A673 (cell line): ENCODE results near the gene MTERF4. TPM values are rescaled to one million over a fixed set of nuclear protein-coding genes. Genes with fewer than 3 reads are reported as not detected.

Experiments used
- BruUV-seq: library from RNA; stranded (reverse); fragments of 400-500 nt; replicated peaks from 2 replicates; lab custom pipeline; 2021; lab: Mats Ljungman, UMichigan
- CTCF ChIA-PET: fragments of 300-600 bp; sonication (Branson Sonifier 250); formaldehyde crosslinking; loops from one replicate; lab custom pipeline; 2022; ENCODE audit warnings: antibody characterized with exemption; lab: Charles Lee
- POLR2A ChIA-PET: fragments of 300-600 bp; sonication (Branson Sonifier 250); formaldehyde crosslinking; loops from one replicate; lab custom pipeline; 2022; ENCODE audit warnings: antibody characterized with exemption; ENCODE audit not compliant: low non-redundant PET; lab: Charles Lee
- DNase-seq: peaks from one replicate; pipeline ENCODE4 v3.0.0-alpha.2; 2015; ENCODE audit warnings: low spot score
- H3K27ac ChIP-seq: fragments of 200-600 bp; sonication (generic); 2 replicates; pipeline ENCODE4 v1.5.1; 2016; ENCODE audit warnings: mixed run types, low read depth, mild to moderate bottlenecking, mixed read lengths, antibody characterized with exemption, low read length; ENCODE audit not compliant: poor library complexity, severe bottlenecking
- H3K27me3 ChIP-seq: fragments of 200-600 bp; sonication (generic); replicated peaks from 2 replicates; pipeline ENCODE4 v1.6.1; 2017; ENCODE audit warnings: mixed run types, low read depth, mild to moderate bottlenecking, mixed read lengths, antibody characterized with exemption, low read length; ENCODE audit not compliant: insufficient read depth, poor library complexity
- H3K36me3 ChIP-seq: fragments of 200-600 bp; sonication (generic); 2 replicates; pipeline ENCODE4 v1.6.1; 2016; ENCODE audit warnings: mixed run types, mild to moderate bottlenecking, mixed read lengths, antibody characterized with exemption, low read length; ENCODE audit not compliant: insufficient read depth, poor library complexity, severe bottlenecking
- H3K4me1 ChIP-seq: fragments of 200-600 bp; sonication (generic); 2 replicates; pipeline ENCODE4 v1.6.1; 2017; ENCODE audit warnings: mixed run types, mild to moderate bottlenecking, mixed read lengths, antibody characterized with exemption, low read length; ENCODE audit not compliant: insufficient read depth, poor library complexity, severe bottlenecking
- H3K4me3 ChIP-seq: fragments of 200-600 bp; sonication (generic); 2 replicates; pipeline ENCODE4 v1.5.1; 2016; ENCODE audit warnings: low read depth, mixed run types, mild to moderate bottlenecking, mixed read lengths, low read length; ENCODE audit not compliant: poor library complexity, severe bottlenecking
- H3K9me3 ChIP-seq: fragments of 200-600 bp; sonication (generic); 2 replicates; pipeline ENCODE4 v1.6.1; 2016; ENCODE audit warnings: mixed run types, low read depth, mild to moderate bottlenecking, mixed read lengths, antibody characterized with exemption, low read length; ENCODE audit not compliant: poor library complexity, severe bottlenecking
- EZH2 ChIP-seq: fragments of 200-600 bp; sonication (generic); IDR thresholded peaks from 2 replicates; pipeline ENCODE4 v1.6.1; 2017; ENCODE audit warnings: borderline replicate concordance, low read depth, mild to moderate bottlenecking, mixed read lengths, antibody characterized with exemption, low read length; ENCODE audit not compliant: poor library complexity, severe bottlenecking
- intact Hi-C: fragments of 100-400 bp; cut with micrococcal nuclease; formaldehyde crosslinking; loops from one replicate; pipeline ENCODE4 v1.10.0; 2022; ENCODE audit not compliant: unreplicated experiment
- total RNA-seq: library from RNA; stranded (reverse); gene quantifications from 2 replicates; pipeline ENCODE4 v1.2.3, GENCODE V29; 2021
- TF ChIP-seq, protein P1 (sequence below): fragments of 300-800, 200-600 bp; sonication (generic); conservative IDR thresholded peaks from 2 replicates; pipeline ENCODE4 v1.5.1; 2017; ENCODE audit warnings: low read depth, mild to moderate bottlenecking, antibody characterized with exemption, low read length, moderate library complexity, mixed read lengths

MTERF4 gene
- total RNA-seq, 1 experiment from 2014 or later = 39.8 TPM

DNA sequence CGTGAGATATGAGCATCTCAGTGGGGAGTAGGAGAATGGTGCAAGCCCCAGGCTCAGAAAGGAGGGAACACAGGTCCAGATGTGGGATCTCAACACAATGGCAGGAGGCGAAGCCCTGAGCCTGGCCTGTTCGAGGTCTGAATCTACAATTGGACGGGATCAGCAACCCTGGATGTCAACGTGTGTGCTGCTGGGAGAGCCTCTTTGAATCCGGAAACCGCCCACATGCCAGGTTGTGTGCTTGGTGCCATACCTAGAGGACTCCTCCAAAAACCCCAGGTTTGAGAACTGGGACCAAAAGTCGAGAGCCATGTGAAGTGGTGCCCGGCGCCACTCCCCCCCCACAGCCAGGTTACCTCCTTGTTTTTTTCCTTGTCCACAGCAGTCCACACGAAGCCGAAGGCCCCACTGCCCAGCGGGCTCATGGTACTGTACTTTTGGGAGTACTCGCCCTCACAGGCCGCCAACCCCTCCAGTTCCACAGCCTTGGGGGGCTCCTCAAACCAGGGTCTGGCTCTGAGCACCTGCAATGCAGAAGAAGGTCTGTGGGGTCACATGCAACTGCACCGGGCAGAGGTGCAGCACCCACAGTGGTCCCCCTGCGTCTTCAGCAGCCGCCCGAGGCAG is 20.4 kb upstream of the MTERF4 start:
- TF ChIP-seq EZH2 = no peak
- TF ChIP-seq, protein P1, sequence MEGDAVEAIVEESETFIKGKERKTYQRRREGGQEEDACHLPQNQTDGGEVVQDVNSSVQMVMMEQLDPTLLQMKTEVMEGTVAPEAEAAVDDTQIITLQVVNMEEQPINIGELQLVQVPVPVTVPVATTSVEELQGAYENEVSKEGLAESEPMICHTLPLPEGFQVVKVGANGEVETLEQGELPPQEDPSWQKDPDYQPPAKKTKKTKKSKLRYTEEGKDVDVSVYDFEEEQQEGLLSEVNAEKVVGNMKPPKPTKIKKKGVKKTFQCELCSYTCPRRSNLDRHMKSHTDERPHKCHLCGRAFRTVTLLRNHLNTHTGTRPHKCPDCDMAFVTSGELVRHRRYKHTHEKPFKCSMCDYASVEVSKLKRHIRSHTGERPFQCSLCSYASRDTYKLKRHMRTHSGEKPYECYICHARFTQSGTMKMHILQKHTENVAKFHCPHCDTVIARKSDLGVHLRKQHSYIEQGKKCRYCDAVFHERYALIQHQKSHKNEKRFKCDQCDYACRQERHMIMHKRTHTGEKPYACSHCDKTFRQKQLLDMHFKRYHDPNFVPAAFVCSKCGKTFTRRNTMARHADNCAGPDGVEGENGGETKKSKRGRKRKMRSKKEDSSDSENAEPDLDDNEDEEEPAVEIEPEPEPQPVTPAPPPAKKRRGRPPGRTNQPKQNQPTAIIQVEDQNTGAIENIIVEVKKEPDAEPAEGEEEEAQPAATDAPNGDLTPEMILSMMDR = no peak
- no peak overlapping the region for H3K27ac ChIP-seq
- H3K4me1 ChIP-seq = no peaks in the 10 kb centered on the region
- H3K27me3 ChIP-seq = no peaks in the 10 kb centered on the region
- BruUV-seq = no TSS peak
- intact Hi-C loops = no loop called here
- ChIA-PET POLR2A (no interaction called here), CTCF (no interaction called here)
- H3K4me3 ChIP-seq = no peak overlapping the region
- H3K36me3 ChIP-seq = peaks cover 11% of the 10 kb centered on the region
- H3K9me3 ChIP-seq = no peaks in the 10 kb centered on the region
- no peak for DNase-seq

DNA sequence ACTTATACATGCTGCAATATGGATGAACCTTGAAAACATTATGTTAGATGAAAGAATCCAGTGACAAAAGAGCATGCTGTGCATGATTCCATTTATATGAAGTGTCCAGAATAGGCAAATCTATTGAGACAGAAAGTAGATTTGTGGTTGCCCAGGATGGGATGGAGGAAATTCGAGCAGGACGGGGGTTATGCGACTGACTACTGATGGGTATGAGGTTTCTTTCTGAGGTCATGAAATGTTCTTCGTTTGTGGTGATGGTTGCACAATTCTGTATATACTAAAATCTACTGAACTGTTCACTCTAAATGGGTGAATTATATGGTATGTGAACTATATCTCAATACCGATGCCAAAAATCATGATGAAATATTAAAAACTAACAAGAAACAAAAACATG is 18.9 kb upstream of the MTERF4 start:
- BruUV-seq = no TSS peak
- no peak overlapping the region for H3K4me3 ChIP-seq
- intact Hi-C loops = no loop called here
- no peaks in the 10 kb centered on the region for H3K27me3 ChIP-seq
- DNase-seq = no peak
- peaks cover 16% of the 10 kb centered on the region for H3K36me3 ChIP-seq
- H3K4me1 ChIP-seq = no peaks in the 10 kb centered on the region
- no peak overlapping the region for H3K27ac ChIP-seq
- CTCF ChIA-PET = no interaction called here
- POLR2A ChIA-PET = no interaction called here
- TF ChIP-seq EZH2 = no peak
- TF ChIP-seq, protein P1 = no peak
- H3K9me3 ChIP-seq = no peaks in the 10 kb centered on the region

DNA sequence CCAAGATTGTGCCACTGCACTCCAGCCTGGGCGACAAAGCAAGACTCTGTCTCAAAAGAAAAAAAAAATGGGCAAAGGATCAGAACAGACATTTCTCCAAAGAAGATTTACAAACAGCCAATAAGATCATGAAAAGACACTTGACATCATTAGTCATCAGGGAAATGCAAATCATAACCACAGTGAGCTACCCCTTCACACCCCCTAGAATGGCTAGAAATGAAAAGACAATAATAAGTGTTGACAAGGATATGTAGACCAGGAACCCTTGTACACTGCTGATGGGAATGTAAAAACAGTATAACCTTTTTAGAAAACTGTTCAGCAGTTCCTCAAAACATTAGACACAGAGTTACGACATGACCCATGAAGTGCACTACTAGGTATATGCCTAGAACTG is 18.4 kb upstream of the MTERF4 start:
- Histone ChIP-seq H3K4me1 (no peaks in the 10 kb centered on the region), H3K9me3 (no peaks in the 10 kb centered on the region), H3K27me3 (no peaks in the 10 kb centered on the region), H3K4me3 (no peak overlapping the region), H3K27ac (no peak overlapping the region), H3K36me3 (peaks cover 16% of the 10 kb centered on the region)
- no peak for DNase-seq
- TF ChIP-seq, protein P1 = no peak
- no peak for TF ChIP-seq EZH2
- ChIA-PET POLR2A (no interaction called here), CTCF (no interaction called here)
- intact Hi-C loops = no loop called here
- BruUV-seq = no TSS peak
